Tibial nerve (tissue), 4 donors: ENCODE measurements around the gene CCDC57. TPM values are rescaled to one million over a fixed set of nuclear protein-coding genes. Genes with fewer than 3 reads are reported as not detected.

ENCODE experiments used
- DNase-seq, 2 donors: peaks; one replicate each; pipeline ENCODE4 v3.0.0-alpha.2; 2019; ENCODE audit warnings: low spot score in 2 of 2
- H3K27ac ChIP-seq, 4 donors: fragments of 200-600 bp; sonication (generic) in 3 of 4; one replicate each; pipeline ENCODE4 v1.5.1; 2017 to 2019; ENCODE audit warnings: mild to moderate bottlenecking in 1 of 4
- H3K27me3 ChIP-seq, 2 donors: fragments of 200-600 bp; sonication (generic) in 1 of 2; one replicate each; pipeline versions ENCODE4 v1.5.1 to v1.6.0; 2017 to 2019
- H3K36me3 ChIP-seq, 3 donors: fragments of 200-600 bp; sonication (generic); one replicate each; pipeline ENCODE4 v1.5.1; 2018 to 2019
- H3K4me1 ChIP-seq, 4 donors: fragments of 200-600 bp; sonication (generic) in 3 of 4; one replicate each; pipeline ENCODE4 v1.5.1; 2017 to 2019
- H3K4me3 ChIP-seq, 4 donors: fragments of 200-600 bp; sonication (generic) in 3 of 4; one replicate each; pipeline ENCODE4 v1.5.1; 2017 to 2019; ENCODE audit warnings: mild to moderate bottlenecking in 1 of 4, moderate library complexity in 1 of 4
- H3K9me3 ChIP-seq, 4 donors: fragments of 200-600 bp; sonication (generic) in 3 of 4; one replicate each; pipeline ENCODE4 v1.5.1; 2017 to 2019
- EP300 ChIP-seq, 2 donors: sonication (generic); formaldehyde crosslinking; IDR thresholded peaks; one replicate each; pipeline ENCODE4 v1.6.1; 2017; ENCODE audit warnings: antibody characterized with exemption in 2 of 2, mild to moderate bottlenecking in 1 of 2
- POLR2A ChIP-seq, 2 donors: fragments of 450-650 bp; IDR thresholded peaks; one replicate each; pipeline ENCODE4 v1.6.1; 2017; ENCODE audit warnings: antibody characterized with exemption in 2 of 2, mild to moderate bottlenecking in 2 of 2, moderate library complexity in 2 of 2
- WGBS, 2 donors: methylation state at CpG; one replicate each; pipeline ENCODE4 v1.1.5; 2018; 5-methylcytosine and 5-hydroxymethylcytosine counted together
- total RNA-seq, 4 donors: library from RNA; depleted of rRNA; stranded (reverse); fragments of >200 nt; gene quantifications; one replicate each; pipeline ENCODE4 v1.1.0, GENCODE V29; 2016
- TF ChIP-seq, protein P1 (sequence below), 5 experiments: fragments of 200-600 bp in 3 of 5; fragments of 450-650 bp in 2 of 5; sonication (generic) in 3 of 5; IDR thresholded peaks; one replicate each; pipeline ENCODE4 v1.5.1; 2016 to 2019; ENCODE audit warnings: antibody characterized with exemption in 5 of 5, mild to moderate bottlenecking in 3 of 5, moderate library complexity in 2 of 5

CCDC57 gene
- total RNA-seq, 4 donors from 2014 or later, result 33.5 to 91.2 (median 47.9) TPM

DNA sequence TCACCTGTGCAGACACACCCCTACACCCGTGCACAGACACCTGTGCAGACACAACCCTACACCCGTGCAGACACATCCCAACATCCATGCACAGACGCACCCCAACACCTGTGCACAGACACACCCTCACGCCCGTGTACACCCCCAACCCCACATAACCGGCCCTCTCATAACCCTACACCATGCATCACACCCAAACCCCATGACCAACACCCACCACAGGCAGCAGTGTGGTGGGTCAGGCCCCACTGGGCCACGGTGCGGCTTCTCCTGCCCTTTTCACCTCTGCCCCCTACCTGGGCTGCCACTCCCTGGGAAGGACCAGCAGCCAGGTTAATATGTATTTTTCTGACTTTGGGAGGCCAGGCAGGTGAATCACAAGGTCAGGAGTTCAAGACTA is 12.0 kb upstream of the CCDC57 start:
- TF ChIP-seq, protein P1, sequence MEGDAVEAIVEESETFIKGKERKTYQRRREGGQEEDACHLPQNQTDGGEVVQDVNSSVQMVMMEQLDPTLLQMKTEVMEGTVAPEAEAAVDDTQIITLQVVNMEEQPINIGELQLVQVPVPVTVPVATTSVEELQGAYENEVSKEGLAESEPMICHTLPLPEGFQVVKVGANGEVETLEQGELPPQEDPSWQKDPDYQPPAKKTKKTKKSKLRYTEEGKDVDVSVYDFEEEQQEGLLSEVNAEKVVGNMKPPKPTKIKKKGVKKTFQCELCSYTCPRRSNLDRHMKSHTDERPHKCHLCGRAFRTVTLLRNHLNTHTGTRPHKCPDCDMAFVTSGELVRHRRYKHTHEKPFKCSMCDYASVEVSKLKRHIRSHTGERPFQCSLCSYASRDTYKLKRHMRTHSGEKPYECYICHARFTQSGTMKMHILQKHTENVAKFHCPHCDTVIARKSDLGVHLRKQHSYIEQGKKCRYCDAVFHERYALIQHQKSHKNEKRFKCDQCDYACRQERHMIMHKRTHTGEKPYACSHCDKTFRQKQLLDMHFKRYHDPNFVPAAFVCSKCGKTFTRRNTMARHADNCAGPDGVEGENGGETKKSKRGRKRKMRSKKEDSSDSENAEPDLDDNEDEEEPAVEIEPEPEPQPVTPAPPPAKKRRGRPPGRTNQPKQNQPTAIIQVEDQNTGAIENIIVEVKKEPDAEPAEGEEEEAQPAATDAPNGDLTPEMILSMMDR (IDR thresholded peaks at IDR 0.05), result no peak
- TF ChIP-seq EP300 (IDR thresholded peaks at IDR 0.05) (no peak), POLR2A (IDR thresholded peaks at IDR 0.05) (no peak)
- Histone ChIP-seq H3K27me3 (peaks cover 0 to 14% of the 10 kb centered on the region in 2 donors), H3K4me3 (no peak overlapping the region), H3K4me1 (peaks cover 0 to 13% (median 7%) of the 10 kb centered on the region in 4 donors), H3K9me3 (no peaks in the 10 kb centered on the region), H3K27ac (no peak overlapping the region), H3K36me3 (no peaks in the 10 kb centered on the region)
- DNase-seq, result no peak
- 74 to 82% methylated on average over 8 of the region's 8 CpGs for WGBS, 2 donors

DNA sequence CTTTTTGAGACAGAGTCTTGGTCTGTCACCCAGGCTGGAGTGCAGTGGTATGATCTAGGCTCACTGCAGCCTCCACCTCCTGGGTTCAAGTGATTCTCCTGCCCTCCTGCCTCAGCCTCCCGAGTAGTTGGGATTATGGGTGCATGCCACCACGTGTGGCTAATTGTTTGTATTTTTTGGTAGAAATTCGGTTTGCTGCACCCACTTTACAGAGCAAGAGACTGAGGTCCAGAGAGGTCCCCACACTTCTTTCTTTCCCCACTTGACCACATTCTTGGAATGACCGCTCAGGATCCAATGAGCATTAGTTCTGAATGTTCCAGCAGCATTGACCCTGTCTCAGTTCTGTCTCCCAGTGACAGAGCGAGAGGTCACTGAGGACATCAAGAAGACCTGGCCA is 10.9 kb upstream of the CCDC57 start:
- Histone ChIP-seq H3K27me3 (peaks cover 0 to 8% of the 10 kb centered on the region in 2 donors), H3K36me3 (no peaks in the 10 kb centered on the region), H3K9me3 (no peaks in the 10 kb centered on the region), H3K27ac (no peak overlapping the region), H3K4me3 (no peak overlapping the region), H3K4me1 (peaks cover 0 to 5% (median 0%) of the 10 kb centered on the region in 4 donors)
- TF ChIP-seq POLR2A (IDR thresholded peaks at IDR 0.05) (no peak), EP300 (IDR thresholded peaks at IDR 0.05) (no peak)
- TF ChIP-seq, protein P1 (IDR thresholded peaks at IDR 0.05), result no peak
- DNase-seq, result no peak
- WGBS, 2 donors, result 81 to 82% methylated on average over 5 of the region's 5 CpGs

DNA sequence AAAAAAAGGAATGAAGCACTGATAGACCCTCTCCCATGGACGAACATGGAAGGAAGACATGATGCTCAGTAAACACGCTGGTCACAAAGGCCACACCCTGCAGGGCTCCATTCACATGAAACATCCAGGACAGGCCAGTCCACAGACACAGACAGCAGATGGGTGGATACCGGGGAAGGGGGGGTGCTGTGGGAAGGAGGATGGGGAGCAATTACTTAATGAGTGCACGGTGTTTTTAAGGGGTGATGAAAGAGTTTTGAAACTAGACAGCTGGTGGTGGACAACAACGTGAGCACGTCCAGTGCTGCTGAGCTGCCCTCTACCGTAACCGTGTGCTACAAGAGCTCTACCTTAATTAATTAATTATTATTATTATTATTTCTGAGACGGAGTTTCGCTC is 10.2 kb upstream of the CCDC57 start:
- peaks cover 0 to 1% of the 10 kb centered on the region in 2 donors for H3K27me3 ChIP-seq
- 64 to 66% methylated on average over 10 of the region's 10 CpGs for WGBS, 2 donors
- no peak overlapping the region for H3K4me3 ChIP-seq
- TF ChIP-seq EP300 (IDR thresholded peaks at IDR 0.05), result no peak
- TF ChIP-seq, protein P1 (IDR thresholded peaks at IDR 0.05), result no peak
- no peak for TF ChIP-seq POLR2A (IDR thresholded peaks at IDR 0.05)
- DNase-seq, result no peak
- H3K9me3 ChIP-seq, result no peaks in the 10 kb centered on the region
- no peaks in the 10 kb centered on the region for H3K4me1 ChIP-seq
- H3K36me3 ChIP-seq, result no peaks in the 10 kb centered on the region
- no peak overlapping the region for H3K27ac ChIP-seq

DNA sequence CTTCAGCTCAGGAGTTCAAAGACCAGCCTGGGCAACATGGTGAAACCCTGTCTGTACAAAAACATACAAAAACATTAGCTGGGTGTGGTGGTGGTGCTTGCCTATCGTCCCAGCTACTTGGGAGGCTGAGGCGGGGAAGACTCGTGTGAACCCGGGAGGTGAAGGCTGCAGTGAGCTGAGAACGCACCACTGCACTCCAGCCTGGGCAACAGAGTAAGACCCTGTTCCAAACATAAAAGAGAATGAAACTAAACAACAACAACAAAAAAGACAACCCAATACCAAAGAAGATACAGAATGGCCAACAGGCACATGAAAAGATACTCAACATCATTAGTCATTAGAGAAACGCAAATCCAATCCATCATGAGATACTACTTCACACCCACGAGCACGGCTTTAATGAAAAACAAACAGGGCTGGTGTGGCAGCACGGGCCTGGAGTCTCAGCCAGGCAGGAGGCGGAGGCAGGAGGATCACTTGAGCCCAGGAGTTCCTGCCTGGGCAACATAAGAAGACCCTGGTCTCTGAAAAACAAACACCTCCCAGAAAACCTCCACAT is 8.8 kb upstream of the CCDC57 start:
- Histone ChIP-seq H3K27ac (no peak overlapping the region), H3K27me3 (no peaks in the 10 kb centered on the region), H3K4me1 (peaks cover 0 to 12% (median 11%) of the 10 kb centered on the region in 4 donors), H3K9me3 (no peaks in the 10 kb centered on the region), H3K4me3 (no peak overlapping the region), H3K36me3 (no peaks in the 10 kb centered on the region)
- WGBS, 2 donors, result 72 to 79% methylated on average over 10 of the region's 10 CpGs
- TF ChIP-seq, protein P1 (IDR thresholded peaks at IDR 0.05), result no peak
- no peak for TF ChIP-seq EP300 (IDR thresholded peaks at IDR 0.05)
- no peak for TF ChIP-seq POLR2A (IDR thresholded peaks at IDR 0.05)
- DNase-seq, result no peak

DNA sequence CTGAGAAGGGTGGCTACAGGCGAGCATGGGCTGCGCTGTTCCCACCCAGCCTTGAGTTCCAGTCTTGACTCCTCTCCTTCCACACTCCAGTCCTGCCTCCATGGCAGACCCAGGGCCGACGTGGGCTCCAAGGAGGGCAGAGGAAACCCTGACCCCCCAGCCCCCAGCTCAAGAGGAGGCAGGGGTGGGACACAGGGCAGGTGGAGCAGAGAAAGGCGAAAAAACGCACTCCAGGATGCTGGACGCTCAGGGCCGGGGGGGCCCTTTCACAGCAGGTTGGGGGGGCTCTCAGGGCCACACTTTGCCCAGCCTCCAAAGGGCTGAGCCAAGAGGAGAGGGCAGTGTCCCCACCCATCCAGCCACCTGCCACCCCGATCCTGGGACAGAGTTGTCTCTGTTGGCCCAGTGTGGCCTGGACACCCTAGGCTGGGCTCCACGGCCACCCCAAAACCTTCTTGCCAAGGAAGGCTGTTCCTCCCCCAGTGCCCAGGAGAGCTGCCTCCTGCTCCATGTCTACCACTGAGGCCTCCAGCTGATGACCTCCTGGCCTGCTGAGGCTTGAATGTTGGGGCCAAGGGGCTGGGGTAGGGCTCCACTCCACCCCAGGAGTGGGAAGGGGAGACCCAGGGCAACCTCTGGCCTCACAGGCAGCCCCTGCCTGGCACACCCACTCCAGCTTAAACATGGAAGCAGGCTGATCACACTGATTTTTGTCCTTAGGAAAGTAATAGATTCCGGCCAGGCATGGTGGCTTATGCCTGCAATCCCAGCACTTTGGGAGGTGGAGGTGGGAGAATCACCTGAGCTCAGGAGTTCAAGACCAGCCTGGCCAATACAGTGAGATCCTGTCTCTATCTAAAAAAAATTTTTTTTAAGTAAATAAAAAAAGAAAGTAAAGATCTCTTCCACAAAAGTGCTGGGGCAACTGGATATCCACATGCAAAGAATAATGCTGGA is 7.4 kb upstream of the CCDC57 start:
- no peak overlapping the region for H3K27ac ChIP-seq
- H3K27me3 ChIP-seq, result no peaks in the 10 kb centered on the region
- H3K36me3 ChIP-seq, result no peaks in the 10 kb centered on the region
- no peak overlapping the region for H3K4me3 ChIP-seq
- peaks cover 0 to 26% (median 19%) of the 10 kb centered on the region in 4 donors for H3K4me1 ChIP-seq
- no peak for DNase-seq
- 86 to 87% methylated on average over 10 to 11 of the region's 11 CpGs for WGBS, 2 donors
- no peaks in the 10 kb centered on the region for H3K9me3 ChIP-seq
- TF ChIP-seq EP300 (IDR thresholded peaks at IDR 0.05) (no peak), POLR2A (IDR thresholded peaks at IDR 0.05) (no peak)
- TF ChIP-seq, protein P1 (IDR thresholded peaks at IDR 0.05), result no peak
